HuH-7 (cell line): ENCODE data around the gene TMEM179.

Source experiments
- DNase-seq: peaks from one replicate; pipeline ENCODE4 v3.0.0; 2011; ENCODE audit warnings: low spot score

TMEM179 gene

DNA sequence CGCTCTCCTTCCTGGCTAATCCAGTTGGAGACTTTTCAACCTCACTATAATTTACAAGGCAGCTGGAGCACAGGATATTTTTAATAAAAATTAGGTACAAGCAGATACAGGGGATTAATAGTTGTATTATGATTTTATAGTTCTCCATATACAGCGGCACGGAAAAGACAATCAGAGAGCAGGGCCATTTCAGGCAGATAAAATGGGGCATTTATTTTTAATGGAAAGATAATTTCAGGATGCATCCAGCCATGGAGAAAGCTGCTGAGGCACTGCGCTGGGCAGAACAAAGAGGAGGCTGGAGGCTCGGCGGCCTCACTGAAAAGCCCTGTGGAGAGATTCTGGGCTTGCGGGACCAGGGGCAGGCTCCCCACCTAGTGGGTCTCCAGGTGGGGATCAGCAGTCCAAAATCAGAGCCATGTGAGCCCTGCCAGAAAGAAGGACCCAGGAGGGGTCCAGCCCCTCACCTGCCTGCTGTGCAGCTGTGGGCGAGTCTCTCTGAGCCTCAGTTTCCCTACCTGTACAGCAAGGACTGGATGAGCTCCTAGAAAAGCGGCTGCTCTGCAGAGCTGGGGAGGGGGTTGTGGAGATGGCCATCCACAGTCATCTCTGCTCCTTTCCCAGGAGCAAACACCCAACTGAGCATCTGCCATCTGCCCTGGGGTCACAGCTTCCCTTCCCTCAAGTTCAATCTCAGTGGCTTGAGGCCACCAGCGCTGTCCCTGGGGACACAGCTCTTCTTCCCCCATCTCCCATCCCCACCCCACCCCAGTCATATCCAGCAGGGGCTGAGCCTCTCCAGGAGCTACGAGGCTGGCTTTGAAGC lies 48.9 kb downstream of the TMEM179 start:
- no peak for DNase-seq

DNA sequence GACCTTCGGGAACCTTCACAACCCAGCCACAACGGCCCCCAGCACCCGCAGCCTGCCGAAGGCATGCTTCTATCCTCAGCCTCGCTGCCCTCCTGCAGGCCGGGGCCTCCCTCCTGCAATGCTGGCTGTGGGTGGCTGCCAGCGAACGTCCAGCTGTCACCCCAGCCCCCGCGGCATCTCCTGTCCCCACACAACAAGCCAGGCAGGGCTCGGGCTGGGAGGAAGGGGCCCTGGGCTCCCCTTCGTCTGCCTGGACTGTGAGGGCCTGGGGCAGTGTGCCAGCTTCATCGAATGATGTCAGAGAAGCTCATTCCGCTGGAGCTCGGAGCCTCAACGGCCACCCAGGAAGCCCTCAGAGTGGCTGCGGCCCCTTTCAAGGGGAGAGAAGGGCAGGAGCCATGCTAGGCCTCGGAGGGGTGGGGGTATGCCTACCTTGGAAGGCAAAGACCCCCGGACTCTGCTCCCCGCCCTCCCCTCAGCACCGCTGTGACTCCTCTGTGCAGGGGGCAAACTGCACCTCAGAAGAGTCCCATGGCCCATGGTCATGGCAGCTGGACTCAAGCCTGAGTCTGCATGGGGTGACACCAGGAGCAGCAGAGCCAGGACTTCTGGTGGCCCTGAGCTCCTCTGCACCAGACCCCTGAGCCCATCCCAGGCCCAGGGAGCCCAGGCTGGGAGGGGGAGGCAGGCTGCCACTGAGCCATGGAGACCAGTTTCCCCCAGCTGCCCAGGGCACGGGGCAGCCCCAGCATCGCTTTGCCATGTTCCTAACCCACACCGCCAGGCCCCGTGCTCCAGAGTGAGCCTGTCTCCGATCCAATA lies 49.8 kb downstream of the TMEM179 start:
- DNase-seq = no peak

DNA sequence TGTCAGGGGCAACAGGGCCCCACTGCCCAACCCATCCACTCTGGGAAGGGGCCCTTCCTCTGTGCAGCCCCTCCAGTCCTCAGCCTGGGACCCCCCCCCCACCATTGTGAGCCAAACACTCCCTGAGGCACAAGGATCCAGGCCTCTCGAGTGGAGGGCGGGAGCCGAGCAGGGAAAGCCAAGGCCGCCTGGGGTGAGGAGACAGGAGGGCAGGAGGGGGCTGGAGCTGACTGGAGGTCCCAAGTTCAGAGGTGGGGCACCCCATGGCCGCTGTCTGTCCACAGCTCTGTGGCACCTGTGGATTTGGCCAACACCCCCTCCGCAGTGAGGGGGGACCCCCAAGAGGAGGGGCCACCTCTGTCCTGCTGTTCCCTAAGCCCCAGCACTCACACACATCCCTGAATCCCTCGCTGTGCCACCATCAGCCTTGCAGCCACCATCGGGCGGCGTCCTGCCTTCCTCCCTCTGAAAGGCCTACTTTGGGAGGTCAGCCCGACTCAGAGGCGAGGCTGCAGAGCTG lies 50.4 kb downstream of the TMEM179 start:
- DNase-seq = no peak

DNA sequence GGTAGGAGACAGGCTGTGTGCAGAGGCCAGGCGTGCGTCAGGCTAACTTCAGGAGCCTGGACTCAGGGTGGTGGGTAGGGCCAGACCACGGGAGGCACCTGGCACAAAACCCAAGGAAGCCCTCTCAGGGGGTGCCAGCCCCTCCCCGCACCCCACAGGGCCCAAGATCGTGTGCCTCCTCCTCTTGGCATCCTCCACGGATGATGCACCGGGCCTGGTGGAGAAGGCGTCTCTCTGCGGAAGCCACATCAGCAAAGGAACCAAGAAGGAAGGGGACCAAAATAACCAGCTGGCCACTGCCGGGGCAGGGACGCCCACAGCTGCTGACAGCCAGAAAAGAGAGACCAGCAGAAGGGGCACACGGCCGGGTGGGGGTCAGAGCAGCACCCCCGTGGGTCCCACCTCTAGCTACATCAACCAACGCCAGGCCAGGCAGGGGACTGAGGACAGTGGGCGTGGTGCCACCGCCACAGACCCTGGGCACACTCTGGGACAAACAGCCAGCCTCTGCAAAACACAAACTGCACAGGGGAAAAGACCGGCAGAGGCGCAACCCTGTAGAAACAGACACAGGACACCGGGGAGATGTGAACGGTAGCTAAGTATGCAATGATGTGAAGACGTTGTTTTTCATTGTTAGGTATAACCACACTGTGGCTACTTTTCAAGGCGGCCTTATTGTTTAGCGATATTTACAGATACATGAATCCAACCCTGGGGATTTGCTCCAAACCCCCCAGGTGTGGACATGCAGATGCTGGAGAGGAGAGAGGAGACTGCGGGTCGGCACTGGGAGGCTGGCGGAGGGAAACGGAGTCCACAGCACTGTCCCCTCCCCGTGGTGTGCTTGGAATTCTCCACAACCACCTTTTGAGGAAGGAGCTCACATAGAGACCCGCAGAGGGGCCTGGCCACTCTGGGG lies 51.1 kb downstream of the TMEM179 start:
- DNase-seq = no peak

DNA sequence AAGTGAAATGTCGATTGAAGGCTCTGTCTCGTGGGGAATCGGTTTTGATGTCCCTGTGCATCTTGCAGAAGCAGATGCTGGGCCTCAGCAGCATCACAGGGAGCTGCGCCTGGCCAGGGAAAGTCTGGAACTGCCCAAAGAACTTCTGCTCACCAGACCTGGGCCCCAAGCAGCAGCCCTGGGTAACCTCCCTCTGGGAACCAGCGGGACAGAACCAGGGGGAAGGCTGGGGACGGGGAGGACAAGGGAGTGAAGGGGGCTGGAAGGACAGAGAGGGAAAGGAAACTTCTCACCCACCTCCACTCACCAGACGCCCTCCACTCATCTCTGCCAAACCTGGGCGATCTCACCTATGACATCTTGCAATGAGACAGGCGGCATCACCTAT lies 51.8 kb downstream of the TMEM179 start:
- no peak for DNase-seq

DNA sequence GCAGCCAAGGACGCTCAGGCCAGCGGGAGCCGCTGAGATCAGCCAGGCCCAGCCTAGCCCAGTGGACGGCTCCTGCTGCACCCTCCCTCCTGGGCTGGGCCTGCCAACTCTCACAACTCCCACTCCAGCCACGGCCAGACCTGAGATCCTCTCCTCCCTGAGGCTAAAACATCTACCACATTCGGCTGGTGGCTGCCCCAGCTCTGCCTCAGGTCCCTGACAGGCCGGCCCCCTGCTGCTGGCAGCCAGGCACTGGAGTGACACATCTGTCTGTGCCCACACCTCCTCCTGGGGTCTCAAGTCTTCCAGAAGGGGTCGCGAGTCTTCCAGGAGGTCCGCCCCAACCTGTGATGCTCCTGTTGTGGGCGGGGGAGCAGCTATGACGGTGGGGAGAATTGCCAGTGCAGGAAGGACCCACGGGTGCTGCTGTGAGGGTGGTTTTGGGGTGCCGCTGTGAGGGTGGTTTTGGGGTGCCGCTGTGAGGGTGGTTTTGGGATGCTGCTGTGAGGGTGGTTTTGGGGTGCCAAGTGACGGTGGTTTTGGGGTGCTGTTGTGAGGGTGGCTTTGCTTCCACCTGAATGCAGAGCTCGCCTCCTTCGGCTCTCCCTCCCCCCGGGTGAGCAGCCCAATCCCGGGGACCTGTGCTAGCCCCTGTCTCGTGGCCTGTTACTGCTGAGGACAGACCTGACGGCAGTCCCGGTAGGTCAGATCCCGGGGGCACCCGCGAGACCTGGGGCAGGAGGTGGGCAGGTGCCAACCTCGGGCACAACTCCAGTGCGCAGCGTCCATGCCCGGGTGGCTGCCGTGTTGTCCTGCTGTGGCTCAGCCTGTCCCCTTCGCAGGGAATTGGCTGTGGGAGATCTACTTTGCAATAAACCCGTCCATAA lies 52.5 kb downstream of the TMEM179 start:
- DNase-seq = no peak

DNA sequence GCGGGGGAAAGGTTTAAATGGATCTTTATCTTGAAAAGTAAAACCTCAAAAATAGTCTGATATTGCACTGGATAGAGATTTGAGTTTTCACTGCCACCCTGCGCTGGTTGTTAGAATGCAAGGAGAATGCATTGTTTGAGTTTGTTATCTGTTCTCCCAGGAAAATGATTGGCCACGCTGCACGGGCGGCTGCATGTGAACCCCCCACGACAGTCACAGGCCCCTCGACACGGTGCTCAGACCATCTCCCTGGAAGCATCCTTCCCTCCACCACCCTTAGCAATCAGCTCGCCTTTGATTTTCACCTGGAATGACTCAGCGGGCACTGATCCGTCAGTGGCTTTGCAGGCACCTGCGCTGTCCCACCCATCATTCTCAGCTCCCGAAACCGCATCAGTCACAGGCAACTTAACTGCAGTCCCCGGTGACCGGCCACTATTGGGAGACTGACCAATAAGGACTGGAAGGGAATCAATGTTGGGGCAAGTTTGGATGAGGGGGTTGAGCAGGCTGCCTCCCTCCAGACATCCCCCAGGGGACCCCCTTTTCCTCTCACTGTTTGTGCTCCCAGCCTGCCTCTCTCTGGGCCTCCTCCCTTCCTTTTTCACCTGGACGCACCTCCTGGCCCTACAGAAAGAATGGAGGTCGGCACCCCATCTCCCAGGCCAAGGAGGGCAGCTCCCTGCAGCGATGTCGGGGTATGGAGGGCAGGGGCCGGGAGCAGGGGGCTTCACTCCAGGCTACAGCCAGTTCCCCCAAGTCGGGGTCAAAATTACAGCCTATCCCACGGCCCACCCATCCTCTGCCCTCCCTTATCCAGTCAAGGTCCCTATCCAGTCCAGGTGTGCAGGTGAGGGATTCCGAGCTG lies 53.5 kb downstream of the TMEM179 start:
- DNase-seq = no peak

DNA sequence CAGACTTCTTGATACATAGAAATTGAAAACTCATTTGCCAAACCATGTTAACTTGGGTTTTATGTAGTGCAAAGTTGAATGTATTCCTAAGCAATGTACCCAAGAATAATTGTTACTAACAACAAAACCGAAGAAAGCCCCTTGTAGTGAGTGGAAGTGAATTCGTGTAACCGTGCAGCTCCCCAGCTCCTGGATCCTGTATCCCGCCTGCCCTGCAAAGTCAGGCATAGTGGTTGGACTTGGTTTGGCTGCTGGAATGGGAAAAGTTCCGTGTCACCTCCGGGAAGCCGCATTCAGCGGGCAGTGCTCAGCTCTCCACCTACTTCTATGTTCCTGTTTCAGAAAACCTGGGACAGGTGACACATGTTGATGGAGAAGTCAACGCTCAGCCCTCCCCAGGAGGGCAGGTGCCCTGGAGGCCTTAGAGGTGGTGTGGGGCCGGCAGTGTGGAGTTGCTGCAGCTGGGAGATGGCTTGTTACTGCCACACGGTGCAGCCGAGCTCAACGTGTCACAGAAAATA lies 54.2 kb downstream of the TMEM179 start:
- DNase-seq = no peak

DNA sequence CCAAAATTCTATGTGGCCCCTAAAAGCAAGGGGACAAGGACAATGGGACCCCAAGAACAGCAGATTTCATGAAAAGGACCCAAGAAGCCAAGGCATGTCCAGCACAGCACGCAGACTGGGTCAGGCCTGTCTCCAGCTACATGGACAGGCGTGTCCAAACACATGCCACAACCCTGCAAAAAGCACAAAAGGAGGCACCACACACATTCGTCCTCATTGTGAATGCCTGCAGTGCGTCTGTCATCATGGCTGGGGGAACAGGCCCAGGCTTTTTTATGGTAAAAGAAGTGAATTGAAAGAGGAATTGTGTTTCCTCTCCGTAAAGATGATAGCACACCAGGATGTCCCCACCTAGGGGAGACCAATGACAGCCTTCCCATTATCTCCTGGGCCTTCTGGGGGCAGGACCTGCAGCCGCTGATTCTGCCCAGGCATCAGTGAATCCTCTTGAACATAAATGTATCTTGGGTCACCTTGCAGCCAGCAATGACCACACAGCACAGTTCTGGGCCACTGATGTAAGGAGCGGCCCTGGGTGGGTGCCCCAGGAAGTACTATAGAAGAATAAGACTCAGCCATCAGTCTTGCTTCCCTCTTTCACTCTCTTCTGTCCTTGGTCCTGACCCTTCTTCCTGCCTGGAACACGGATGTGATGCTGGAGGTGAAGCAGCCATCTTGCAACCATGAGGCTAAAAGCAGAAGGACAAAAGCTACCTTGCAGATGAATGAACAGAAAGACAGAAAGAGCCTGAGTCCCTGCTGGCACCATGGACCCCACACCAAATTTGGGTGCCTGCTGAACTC lies 54.8 kb downstream of the TMEM179 start:
- no peak for DNase-seq

DNA sequence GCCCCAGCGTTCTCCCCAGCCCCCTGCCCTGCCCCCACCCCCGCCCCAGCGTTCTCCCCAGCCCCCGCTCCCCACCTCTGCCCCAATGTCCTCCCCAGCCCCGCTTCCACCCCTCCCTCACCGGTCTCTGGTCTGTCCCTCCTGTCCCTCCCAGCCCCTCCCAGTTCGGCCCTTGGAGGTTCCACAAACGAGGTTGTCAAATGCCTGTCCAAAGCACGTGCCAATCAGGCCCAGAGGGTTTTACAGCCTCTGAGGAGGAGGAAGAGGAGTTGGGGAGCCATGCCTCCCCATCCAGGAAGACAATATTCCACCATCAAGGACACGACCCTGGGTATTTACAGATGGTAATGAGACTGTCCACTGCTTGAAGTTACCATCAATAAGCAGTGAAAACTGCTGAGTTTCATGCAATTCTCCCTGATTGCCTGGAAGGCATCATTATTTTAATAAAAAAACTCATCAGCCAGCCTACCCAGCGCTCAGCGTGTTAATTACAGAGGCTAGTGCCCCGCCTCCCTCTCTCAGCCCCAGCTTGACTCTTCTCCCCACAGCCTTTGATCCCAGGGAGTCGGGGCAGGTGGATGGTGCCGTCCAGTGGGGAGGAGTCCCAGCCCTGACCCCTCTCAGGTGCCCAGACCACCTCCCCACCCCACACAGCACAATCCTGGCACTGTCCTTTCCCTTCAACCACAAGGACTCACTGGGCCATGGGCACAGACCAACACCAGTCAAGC lies 55.6 kb downstream of the TMEM179 start:
- DNase-seq = no peak

DNA sequence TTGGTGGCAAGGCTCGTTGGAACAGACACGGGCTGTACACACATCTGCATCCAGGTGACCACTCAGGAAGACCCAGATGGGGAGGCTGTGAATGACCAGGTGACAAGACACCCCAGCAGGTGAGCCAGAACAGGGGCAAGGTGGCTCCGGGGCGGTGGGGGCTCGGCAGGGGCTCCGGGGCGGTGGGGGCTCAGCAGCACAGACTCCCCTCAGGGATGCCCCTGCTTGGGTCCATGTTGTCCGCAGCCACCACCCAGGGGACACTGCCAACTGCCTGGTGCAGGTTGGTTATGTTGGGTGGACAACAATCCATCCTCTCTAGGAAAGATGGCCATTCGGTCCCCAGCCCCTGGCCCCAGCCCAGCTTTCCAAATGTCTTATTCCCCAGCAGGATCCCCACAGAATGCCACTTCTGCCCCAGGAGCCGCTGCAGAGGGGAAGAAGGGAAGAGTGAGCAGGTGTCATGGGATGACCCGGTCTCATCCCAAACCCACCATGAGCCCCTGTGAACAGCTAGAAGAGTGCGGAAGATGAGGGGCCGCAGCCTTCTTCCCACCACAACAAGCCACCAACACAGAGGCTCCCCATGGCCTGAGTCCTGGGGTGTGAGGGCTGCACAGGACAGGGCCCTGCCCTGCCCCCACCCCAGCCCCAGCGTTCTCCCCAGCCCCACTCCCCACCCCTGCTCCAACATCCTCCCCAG lies 56.4 kb downstream of the TMEM179 start:
- DNase-seq = no peak

DNA sequence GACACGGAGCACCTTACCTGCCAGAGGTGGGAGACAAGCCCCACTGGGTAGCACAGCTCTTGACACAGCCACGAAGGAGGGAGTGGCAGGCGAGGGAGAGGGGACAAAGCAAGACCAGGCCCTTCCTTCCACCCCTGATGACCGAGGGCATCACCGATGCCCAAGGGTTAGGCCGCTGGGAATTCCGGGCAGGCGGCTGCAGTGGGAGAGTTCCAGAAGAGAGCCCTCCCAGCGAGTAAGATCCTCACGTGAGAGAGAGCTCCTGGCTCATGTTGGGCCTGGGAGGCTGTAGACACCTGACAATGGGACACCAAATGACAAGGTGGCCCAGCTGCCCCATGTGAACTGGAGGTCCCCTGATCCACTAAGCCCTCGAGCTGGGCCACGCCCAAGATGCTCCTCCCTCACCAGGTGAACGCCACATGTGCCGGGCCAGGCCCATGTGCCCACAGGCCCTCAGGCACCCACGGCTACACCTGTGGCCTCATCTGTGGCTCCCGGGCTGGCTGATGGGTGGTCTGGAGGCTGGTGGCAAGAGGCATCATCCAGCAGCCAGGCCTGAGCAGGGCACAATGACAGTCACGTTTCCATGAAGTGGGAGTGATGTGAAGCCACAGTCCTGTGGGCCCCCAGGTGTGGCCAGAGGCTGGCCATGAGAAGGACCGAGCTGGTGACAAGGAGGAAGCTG lies 57.1 kb downstream of the TMEM179 start:
- no peak for DNase-seq

DNA sequence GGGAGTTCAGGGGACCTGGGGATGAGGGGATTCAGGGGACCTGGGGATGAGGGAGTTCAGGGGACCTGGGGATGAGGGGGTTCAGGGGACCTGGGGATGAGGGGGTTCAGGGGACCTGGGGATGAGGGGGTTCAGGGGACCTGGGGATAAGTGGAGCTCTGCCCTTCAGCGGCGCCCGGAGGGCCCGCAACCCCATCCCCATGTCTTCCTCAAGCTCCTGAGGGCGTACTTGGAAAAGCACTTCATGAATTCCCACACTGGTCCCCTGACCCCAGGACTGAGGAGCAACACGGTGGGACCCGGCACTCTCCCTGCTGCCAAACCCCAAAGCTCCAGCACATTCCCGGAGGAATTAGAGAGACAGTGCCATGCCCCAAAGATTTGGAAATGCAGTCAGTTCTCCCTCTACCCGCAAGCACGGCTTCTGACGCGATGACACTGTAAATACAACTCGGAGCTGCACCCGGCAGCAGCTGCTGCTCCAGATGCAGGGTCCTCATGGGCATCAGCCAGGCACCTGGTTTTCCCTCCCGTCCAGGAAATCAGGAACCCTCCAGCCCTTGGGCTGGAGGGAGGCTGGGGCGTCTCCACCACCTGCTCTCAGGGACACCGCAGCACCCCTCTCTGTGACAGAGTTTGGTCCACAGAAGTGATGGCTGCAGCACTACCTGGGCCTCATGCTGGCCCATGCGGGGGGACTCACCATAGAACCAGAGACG lies 57.8 kb downstream of the TMEM179 start:
- no peak for DNase-seq

DNA sequence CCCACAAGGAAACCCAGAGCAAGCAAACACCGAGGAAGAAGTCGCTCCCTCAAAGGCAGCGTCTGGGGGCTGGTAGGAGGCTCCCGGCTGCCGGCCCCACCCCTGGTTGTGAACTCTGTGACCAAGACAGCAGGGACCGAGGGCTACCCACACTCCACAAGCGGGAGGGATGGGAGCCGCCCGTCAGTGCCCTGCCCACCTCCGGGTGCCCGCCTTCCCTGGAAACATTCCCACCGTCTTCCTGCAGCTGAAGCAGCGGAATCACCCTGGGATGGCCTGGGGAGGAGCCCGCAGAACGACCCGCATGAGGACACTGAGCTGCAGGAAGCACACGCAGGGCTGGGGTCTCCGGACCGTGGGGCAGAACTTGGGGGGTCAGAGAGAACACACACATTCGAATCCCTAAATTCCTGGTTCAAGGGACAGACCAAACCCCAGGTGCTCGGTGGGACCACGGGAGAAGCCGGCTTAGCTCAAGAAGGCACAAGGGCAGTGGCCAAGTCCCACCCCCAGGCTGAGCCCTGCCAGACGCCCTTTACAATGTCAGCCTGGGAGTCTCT lies 58.5 kb downstream of the TMEM179 start:
- DNase-seq = no peak

DNA sequence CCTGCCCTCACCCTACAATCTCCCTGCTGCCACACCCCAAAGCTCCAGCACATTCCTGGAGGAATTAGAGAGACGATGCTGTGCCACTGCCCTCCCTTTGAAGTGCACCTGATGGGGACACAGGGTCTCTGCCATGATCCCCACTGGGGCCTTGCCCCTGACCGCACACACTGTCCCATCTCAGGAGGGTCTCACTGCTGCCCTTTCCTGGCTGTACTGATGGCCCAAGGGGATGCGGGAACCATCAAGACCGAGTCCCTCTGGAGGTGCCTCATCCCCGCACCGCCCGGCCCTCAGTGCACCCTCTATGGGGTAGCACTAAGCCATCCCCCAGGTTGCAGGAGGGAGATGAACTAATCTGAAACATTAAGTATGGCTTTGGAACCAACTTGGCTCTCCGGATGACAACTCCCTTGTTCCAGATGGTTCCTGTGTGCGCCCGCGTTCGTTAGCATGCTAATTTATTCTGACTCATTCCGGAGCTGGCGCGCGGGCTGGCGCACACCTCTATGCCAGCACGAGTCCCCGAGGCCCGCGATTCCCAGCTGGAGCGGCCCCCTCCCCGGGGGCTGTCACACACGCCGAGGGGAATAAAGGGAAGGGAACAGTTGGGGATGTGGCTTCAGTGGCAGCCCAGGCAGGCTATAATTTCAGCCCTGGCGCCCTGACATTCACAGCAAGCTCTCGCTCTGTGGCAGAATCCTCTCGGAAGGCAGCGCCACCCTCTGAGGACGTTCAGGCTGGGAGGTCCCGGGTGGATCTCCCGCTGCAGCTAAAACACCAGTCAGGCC lies 59.2 kb downstream of the TMEM179 start:
- DNase-seq = no peak
